NCI-H510A (cell line): Measurements from ENCODE around the gene GDPD5.

Experiments used
- DNase-seq: peaks from one replicate; lab custom pipeline; 2025; lab: John Stamatoyannopoulos, UW

Gene GDPD5

GRCh38 chr11:75472081-75472732 lies 53.5 kb downstream of the GDPD5 start:
- DNase-seq = no peak

DNA sequence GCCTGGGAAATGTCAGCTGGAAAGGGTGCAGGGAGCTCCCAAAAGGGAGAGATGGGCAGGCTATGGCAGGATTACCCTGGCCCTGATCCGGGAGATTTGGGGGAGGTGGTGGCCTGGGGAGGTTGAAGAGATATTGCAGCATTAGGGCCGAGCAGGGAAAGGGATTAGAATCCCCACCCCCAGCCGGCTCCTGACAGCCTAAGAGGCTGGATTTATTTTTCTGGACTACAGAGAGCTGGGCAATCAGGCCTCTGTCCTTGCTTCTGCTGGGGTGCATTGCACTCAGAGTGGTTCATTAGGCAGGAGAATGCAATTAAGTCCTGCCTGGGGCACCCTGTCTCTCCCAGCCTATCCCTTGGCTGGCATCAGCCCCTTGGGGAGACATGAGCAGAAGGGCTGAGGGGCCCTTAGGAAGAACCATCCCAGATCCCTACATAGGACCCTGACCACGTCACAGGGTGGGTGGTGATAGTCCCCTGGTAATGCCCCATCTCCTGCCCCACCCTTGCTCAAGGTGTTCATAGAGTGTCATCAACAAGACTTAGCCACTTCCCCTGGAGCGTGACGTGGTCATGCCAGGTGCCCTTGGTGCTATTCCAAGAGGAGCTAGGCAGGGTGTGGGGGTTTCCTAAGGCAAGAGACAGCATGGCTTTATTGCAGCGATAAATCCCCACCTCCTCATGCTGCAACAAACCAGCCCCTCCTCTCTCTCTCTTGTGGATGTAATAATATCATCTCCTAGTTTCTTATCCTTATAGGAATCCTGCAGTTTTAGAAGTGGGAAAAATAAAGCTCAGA lies 54.4 kb downstream of the GDPD5 start:
- no peak for DNase-seq

- no peak for DNase-seq
Measured at GRCh38 chr11:75470476-75471080, 55.2 kb downstream of the GDPD5 start.

DNA sequence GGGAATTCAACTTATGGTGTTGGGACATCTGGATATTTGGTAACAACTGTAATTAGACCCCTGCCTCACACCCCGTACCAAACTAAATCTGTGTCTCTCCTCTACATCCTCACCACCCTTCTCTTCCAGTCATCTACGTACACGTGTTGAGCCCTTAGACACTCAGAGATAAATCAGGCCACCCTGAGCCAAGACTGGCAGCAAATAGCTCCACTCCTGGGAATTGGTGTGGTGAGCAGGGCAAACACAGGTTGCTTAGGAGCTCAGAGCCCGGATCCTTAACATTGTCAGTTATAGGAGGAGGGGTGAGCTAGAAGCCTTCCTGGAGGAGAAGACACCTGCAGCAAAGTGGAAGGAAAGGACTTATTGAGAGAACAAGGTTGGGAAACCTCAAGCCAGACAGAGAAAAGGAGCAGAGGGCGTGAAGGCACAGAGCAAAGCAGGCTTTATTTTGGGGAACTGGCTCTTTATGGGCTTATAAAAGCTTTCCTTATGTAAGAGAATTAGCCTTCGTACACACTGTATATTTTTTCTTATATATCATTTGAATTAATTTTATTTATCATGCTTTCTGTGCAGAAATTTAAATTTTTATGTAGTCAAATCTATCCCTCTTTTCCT lies 55.8 kb downstream of the GDPD5 start:
- DNase-seq = no peak

- no peak for DNase-seq
Measured at GRCh38 chr11:75468534-75469340, 57.0 kb downstream of the GDPD5 start.

- DNase-seq = no peak
Measured at GRCh38 chr11:75467881-75468280, 57.9 kb downstream of the GDPD5 start.

GRCh38 chr11:75467311-75467710 lies 58.4 kb downstream of the GDPD5 start:
- no peak for DNase-seq

- DNase-seq = no peak
Measured at GRCh38 chr11:75465701-75466531, 59.8 kb downstream of the GDPD5 start.

- no peak for DNase-seq
Measured at GRCh38 chr11:75463106-75463774, 62.5 kb downstream of the GDPD5 start.

DNA sequence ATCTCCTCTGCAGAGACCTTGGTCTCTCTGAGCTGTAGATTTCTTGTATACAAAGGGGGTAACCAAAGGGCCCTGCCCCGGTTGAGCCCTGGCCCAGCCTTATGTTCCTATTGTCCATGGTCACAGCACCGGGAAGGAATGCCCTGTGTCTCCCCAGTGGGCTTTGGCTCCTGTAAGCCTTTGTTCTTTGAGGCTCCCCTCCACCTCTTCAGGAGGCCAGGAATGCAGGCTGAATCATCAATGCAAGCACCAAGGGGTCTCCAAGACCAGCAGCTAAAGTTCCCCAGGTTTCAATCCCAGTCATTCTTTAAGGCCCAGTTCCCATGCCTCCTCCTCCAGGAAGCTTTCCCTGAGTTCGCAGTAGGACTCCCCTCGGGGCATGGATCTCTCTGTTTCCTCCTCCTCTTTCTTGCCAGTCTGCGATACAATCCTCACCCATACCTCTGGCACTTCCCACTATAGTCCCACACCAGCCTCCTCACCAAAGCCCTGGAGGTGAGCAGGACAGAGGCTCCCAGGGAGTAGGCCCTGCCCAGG lies 63.6 kb downstream of the GDPD5 start:
- DNase-seq = no peak

DNA sequence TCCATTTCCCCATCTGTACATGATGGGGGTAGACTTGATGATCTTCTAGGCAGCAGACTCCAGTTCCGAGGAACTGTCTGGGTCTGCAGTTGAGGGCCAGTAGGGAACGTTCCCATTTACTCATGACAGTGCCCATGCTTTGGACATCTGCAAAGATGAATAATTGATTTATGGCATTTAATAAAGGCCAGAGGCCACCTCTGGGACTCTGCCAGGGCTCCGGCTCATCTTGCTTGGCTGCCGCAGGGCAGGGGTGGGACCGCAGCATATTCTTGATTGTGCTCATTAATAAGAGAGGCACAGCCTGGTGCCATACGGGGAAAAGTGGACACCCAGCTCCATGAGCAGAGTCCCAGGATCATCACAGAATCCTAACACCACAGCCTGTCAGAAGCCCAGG lies 64.6 kb downstream of the GDPD5 start:
- DNase-seq = no peak

- no peak for DNase-seq
Measured at GRCh38 chr11:75456596-75457183, 69.1 kb downstream of the GDPD5 start.

- DNase-seq = no peak
Measured at GRCh38 chr11:75454987-75455386, 70.8 kb downstream of the GDPD5 start.

DNA sequence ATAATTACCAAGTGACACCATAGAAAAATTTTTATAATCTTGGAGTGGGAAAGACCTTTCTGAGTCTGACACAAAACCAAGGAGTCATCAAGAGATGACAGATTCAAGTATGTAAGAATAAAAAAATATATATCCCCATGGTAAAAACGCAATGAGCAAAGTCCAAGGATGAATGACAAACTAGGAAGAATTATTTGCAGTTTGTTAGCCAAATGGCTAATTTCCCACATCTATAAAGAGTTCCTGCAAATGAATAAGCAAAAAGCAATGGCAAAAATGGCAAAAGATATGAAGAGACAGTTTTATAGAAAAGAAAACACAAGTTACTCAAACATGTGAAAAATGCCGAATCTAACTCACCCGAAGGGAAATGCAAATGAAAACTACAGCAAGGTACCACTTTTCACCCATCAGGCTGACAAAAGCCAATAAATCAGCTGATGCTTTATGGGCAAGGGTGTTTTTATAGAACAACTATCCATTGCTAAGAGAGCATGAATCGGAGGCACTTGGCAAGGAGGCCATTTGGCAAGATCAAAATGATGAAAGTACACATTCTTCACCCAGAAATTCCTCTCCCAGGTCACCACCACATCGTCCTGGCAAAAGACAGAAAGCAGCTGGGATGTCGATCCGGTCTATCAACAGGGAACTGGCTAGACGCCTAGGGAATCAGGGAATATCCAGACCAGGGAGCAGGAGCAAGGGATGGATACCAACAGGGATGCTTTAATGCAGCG lies 71.7 kb downstream of the GDPD5 start:
- no peak for DNase-seq

DNA sequence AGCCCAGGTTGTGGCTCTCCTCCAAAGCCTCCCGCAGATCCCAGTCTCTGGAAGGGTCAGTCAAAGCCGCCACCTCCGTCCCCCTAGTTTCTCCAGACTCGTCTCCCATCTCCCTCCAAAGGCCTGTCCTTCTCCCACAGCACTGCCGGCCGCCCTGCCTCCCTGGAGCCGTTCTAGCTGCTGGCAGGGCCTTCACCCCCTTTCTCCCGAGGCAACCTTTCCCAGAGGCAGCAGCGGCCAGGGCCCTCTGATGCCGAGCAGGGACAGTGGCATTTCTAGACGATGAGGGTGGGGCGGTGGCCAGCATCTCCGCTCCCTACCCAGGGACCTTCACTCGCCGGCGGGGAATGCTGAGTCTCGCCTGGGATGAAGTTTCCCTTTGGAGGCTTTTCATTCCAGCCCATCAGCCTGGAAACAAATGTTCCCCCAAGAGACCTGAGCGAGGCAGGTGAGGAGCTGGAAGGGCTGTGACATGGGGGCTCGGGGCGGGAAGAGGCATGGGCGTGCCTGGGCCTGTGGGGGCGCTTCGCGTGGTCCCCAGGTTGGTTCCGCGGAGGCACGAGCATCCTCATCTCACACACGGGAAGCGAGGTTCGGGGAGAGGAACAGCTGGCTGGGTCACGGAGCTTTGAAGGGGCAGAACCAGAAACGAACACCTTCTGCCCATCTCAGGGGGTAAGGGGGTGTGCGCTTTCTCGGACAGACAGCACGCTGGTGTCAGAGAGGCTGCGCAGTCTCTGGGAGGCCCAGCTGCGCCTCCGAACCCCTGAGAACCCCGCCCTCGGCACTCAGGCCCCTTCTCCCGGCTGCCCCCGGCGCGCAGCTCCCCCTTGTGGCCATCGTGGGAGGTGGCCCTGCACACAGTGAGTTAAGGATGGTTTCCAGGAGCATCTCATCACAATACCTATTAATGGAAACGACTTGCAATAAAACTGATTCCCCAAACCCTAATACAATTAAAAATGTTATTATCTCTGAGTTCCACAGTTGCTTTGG lies 74.6 kb downstream of the GDPD5 start:
- no peak for DNase-seq

- no peak for DNase-seq
Measured at GRCh38 chr11:75450236-75450635, 75.5 kb downstream of the GDPD5 start.

DNA sequence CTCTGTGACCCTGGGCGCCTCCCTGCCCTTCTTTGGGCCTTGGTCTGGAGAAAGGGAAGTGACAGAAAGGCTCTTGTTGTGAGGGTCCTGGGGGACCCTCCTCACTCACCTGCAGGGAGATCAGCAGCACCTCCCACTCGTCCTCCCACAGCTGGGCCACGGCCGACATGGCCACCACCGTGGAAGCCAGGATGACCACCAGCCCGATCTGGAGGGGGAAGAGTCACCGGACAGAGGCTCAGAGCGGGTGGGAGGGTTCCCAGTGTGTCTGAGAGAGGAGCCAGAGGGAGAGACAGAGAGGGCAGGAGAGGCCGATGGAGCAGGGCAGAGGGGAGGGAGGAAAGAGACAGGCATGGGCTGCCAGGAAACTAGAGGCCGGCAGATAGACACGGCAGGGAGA lies 76.0 kb downstream of the GDPD5 start:
- DNase-seq = no peak

DNA sequence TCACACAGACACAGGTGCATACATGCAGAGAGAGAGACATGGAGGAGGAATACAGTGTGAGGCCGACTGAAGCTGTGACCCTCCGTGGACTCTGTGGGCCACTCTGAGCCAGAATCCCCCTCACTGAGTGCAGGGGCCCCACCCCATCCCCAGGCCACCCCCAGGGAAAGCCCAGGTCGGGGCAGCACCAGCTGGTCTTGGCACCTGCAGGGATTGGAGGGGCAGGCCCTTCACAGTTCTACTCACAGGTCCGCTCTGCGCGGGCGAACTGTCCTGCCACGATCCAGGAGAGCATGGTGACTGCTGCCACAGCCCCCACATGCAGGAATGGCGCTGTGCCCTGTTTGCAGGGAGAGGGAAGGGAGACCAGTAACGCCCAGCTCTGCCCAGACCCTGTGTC lies 76.5 kb downstream of the GDPD5 start:
- no peak for DNase-seq
